SJCRH30 (cell line): ENCODE results near the gene HMGB4. TPM values are rescaled to one million over a fixed set of nuclear protein-coding genes. Genes with fewer than 3 reads are reported as not detected.

Source experiments
- DNase-seq, 2 experiments: peaks; one replicate each; pipeline ENCODE4 v3.0.0-alpha.2; 2015 to 2020
- H3K27ac ChIP-seq: fragments of 250-450 bp; sonication (Bioruptor Pico); 2 replicates; pipeline ENCODE4 v1.5.1; 2020; ENCODE audit warnings: mild to moderate bottlenecking, moderate library complexity
- H3K27me3 ChIP-seq: fragments of 250-450 bp; sonication (Bioruptor Pico); 2 replicates; pipeline ENCODE4 v1.5.1; 2020; ENCODE audit warnings: mild to moderate bottlenecking, moderate library complexity
- H3K36me3 ChIP-seq: fragments of 250-450 bp; sonication (Bioruptor Pico); 2 replicates; pipeline ENCODE4 v1.5.1; 2020; ENCODE audit warnings: mild to moderate bottlenecking, moderate library complexity
- H3K4me1 ChIP-seq: fragments of 250-450 bp; sonication (Bioruptor Pico); 2 replicates; pipeline ENCODE4 v1.5.1; 2020; ENCODE audit warnings: mild to moderate bottlenecking, moderate library complexity
- H3K4me3 ChIP-seq: fragments of 250-450 bp; sonication (Bioruptor Pico); 2 replicates; pipeline ENCODE4 v1.5.1; 2020; ENCODE audit warnings: mild to moderate bottlenecking, moderate library complexity
- H3K9me3 ChIP-seq: fragments of 250-450 bp; sonication (Bioruptor Pico); replicated peaks from 2 replicates; pipeline ENCODE4 v1.5.1; 2020; ENCODE audit warnings: mild to moderate bottlenecking, moderate library complexity
- total RNA-seq: library from RNA; depleted of rRNA; stranded (reverse); fragments of >200 nt; shearing (Covaris generic); gene quantifications from 2 replicates; pipeline ENCODE4 v1.2.3, GENCODE V29; 2014

Gene HMGB4
- total RNA-seq, 1 experiment from 2014 or later: not detected

- no peaks in the 10 kb centered on the region for H3K4me1 ChIP-seq
- H3K9me3 ChIP-seq: no peaks in the 10 kb centered on the region
- no peak overlapping the region for H3K27ac ChIP-seq
- no peaks in the 10 kb centered on the region; the same call in 1 of the 2 replicates for H3K27me3 ChIP-seq
- H3K4me3 ChIP-seq: no peak overlapping the region
- H3K36me3 ChIP-seq: no peaks in the 10 kb centered on the region
- no peak for DNase-seq
Measured at GRCh38 chr1:33897092-33897725, 33.3 kb downstream of the HMGB4 start.

- peaks cover 3% of the 10 kb centered on the region; the same call in 1 of the 2 replicates for H3K27me3 ChIP-seq
- no peak overlapping the region for H3K4me3 ChIP-seq
- H3K9me3 ChIP-seq: no peaks in the 10 kb centered on the region
- no peaks in the 10 kb centered on the region for H3K36me3 ChIP-seq
- DNase-seq: no peak
- H3K4me1 ChIP-seq: no peaks in the 10 kb centered on the region
- no peak overlapping the region for H3K27ac ChIP-seq
Measured at GRCh38 chr1:33898406-33898805, 34.5 kb downstream of the HMGB4 start.

- no peaks in the 10 kb centered on the region for H3K4me1 ChIP-seq
- no peak overlapping the region for H3K4me3 ChIP-seq
- peaks cover 3% of the 10 kb centered on the region; the same call in 1 of the 2 replicates for H3K27me3 ChIP-seq
- no peak for DNase-seq
- no peaks in the 10 kb centered on the region for H3K36me3 ChIP-seq
- no peak overlapping the region for H3K27ac ChIP-seq
- H3K9me3 ChIP-seq: no peaks in the 10 kb centered on the region
Measured at GRCh38 chr1:33898881-33899280, 35.0 kb downstream of the HMGB4 start.

- Histone ChIP-seq H3K4me1 (no peaks in the 10 kb centered on the region), H3K27ac (no peak overlapping the region), H3K36me3 (no peaks in the 10 kb centered on the region), H3K27me3 (peaks cover 3% of the 10 kb centered on the region; the same call in 1 of the 2 replicates), H3K4me3 (no peak overlapping the region), H3K9me3 (no peaks in the 10 kb centered on the region)
- no peak for DNase-seq
Measured at GRCh38 chr1:33899746-33900145, 35.9 kb downstream of the HMGB4 start.

GRCh38 chr1:33902486-33903209 is 38.8 kb downstream of the HMGB4 start:
- no peak for DNase-seq
- no peaks in the 10 kb centered on the region for H3K36me3 ChIP-seq

GRCh38 chr1:33903210-33903589 is 39.3 kb downstream of the HMGB4 start:
- DNase-seq: no peak

More at GRCh38 chr1:33902486-33903209, 38.8 kb downstream of the HMGB4 start:
- Histone ChIP-seq H3K4me3 (no peak overlapping the region), H3K9me3 (no peaks in the 10 kb centered on the region), H3K4me1 (no peaks in the 10 kb centered on the region), H3K27ac (no peak overlapping the region), H3K27me3 (peaks cover 3% of the 10 kb centered on the region; the same call in 1 of the 2 replicates)

GRCh38 chr1:33905241-33905640 is 41.4 kb downstream of the HMGB4 start:
- no peak for DNase-seq
- no peaks in the 10 kb centered on the region for H3K9me3 ChIP-seq
- H3K36me3 ChIP-seq: no peaks in the 10 kb centered on the region
- no peak overlapping the region for H3K4me3 ChIP-seq
- peaks cover 7% of the 10 kb centered on the region; the same call in 1 of the 2 replicates for H3K27me3 ChIP-seq
- H3K4me1 ChIP-seq: no peaks in the 10 kb centered on the region
- no peak overlapping the region for H3K27ac ChIP-seq

More at GRCh38 chr1:33903210-33903589, 39.3 kb downstream of the HMGB4 start:
- H3K36me3 ChIP-seq: no peaks in the 10 kb centered on the region
- H3K27me3 ChIP-seq: peaks cover 3% of the 10 kb centered on the region; the same call in 1 of the 2 replicates
- no peaks in the 10 kb centered on the region for H3K4me1 ChIP-seq
- H3K9me3 ChIP-seq: no peaks in the 10 kb centered on the region
- no peak overlapping the region for H3K4me3 ChIP-seq
- H3K27ac ChIP-seq: no peak overlapping the region

GRCh38 chr1:33906156-33906555 is 42.3 kb downstream of the HMGB4 start:
- no peaks in the 10 kb centered on the region for H3K9me3 ChIP-seq
- no peaks in the 10 kb centered on the region for H3K36me3 ChIP-seq
- no peak for DNase-seq
- H3K27ac ChIP-seq: no peak overlapping the region
- H3K4me3 ChIP-seq: no peak overlapping the region
- H3K4me1 ChIP-seq: no peaks in the 10 kb centered on the region
- H3K27me3 ChIP-seq: peaks cover 7% of the 10 kb centered on the region; the same call in 1 of the 2 replicates

- 0 out of 2 replicates have a peak, but pooled peaks cover 3% of the 10 kb centered on the region for H3K27me3 ChIP-seq
- DNase-seq: no peak
- H3K27ac ChIP-seq: no peak overlapping the region
- no peak overlapping the region for H3K4me3 ChIP-seq
- H3K4me1 ChIP-seq: no peaks in the 10 kb centered on the region
- no peaks in the 10 kb centered on the region for H3K9me3 ChIP-seq
- no peaks in the 10 kb centered on the region for H3K36me3 ChIP-seq
Measured at GRCh38 chr1:33908324-33908956, 44.6 kb downstream of the HMGB4 start.
